Parathyroid adenoma (tissue), 2 donors: ENCODE results near the gene MGAT3.
"Not testable (repeated sequence)": the region's sequence is repeated elsewhere in the genome, so short reads cannot be mapped to it uniquely, and the experiment has no call there.

ENCODE experiments used
- H2AFZ ChIP-seq: fragments of 300-600 bp; sonication (generic); one replicate; pipeline ENCODE4 v1.7.0; 2017; ENCODE audit warnings: antibody characterized with exemption, mild to moderate bottlenecking
- H3K27ac ChIP-seq: fragments of 300-600 bp; sonication (generic); one replicate; pipeline ENCODE4 v1.7.0; 2017
- H3K27me3 ChIP-seq: fragments of 300-600 bp; sonication (generic); one replicate; pipeline ENCODE4 v1.7.0; 2017; ENCODE audit warnings: low read length; ENCODE audit not compliant: control insufficient read depth, insufficient read depth
- H3K36me3 ChIP-seq: fragments of 300-600 bp; sonication (generic); one replicate; pipeline ENCODE4 v1.7.0; 2017; ENCODE audit warnings: low read length; ENCODE audit not compliant: control insufficient read depth, insufficient read depth
- H3K4me1 ChIP-seq: fragments of 300-600 bp; sonication (generic); one replicate; pipeline ENCODE4 v1.7.0; 2017; ENCODE audit warnings: control low read depth
- H3K4me2 ChIP-seq: fragments of 300-600 bp; sonication (generic); one replicate; pipeline ENCODE4 v1.7.0; 2017; ENCODE audit warnings: low read length
- H3K4me3 ChIP-seq: fragments of 300-600 bp; sonication (generic); one replicate; pipeline ENCODE4 v1.7.0; 2017; ENCODE audit warnings: low read depth, low read length
- H3K79me2 ChIP-seq: fragments of 300-600 bp; sonication (generic); one replicate; pipeline ENCODE4 v1.7.0; 2017; ENCODE audit warnings: control low read depth
- H3K9ac ChIP-seq: fragments of 300-600 bp; sonication (generic); one replicate; pipeline ENCODE4 v1.7.0; 2017; ENCODE audit warnings: mild to moderate bottlenecking
- H3K9me3 ChIP-seq: fragments of 300-600 bp; sonication (generic); one replicate; pipeline ENCODE4 v1.7.0; 2017; ENCODE audit warnings: low read length; ENCODE audit not compliant: control insufficient read depth
- CTCF ChIP-seq: fragments of 300-600 bp; sonication (generic); IDR thresholded peaks from one replicate; pipeline ENCODE4 v1.7.0; 2017; ENCODE audit warnings: antibody characterized with exemption, mild to moderate bottlenecking
- donor health status: primary hyperparathyroidism.

The MGAT3 gene

GRCh38 chr22:39456522-39457197 lies at the start of gene MGAT3:
TSS of gene MGAT3 (plus strand) at chr22:39457012. CDS start at chr22:39487348, 30,336 bp downstream.
- Histone ChIP-seq H3K27me3 (peaks cover 4% of the 10 kb centered on the region), H3K4me1 (no peaks in the 10 kb centered on the region), H3K79me2 (no peaks in the 10 kb centered on the region), H3K4me2 (no peak within 1 kb of the TSS), H3K36me3 (no peaks in the 10 kb centered on the region), H2AFZ (no peak within 1 kb of the TSS), H3K9me3 (no peaks in the 10 kb centered on the region), H3K4me3 (no peak within 1 kb of the TSS), H3K9ac (no peak within 1 kb of the TSS), H3K27ac (no peak within 1 kb of the TSS)
- TF ChIP-seq CTCF, result no peak

- Histone ChIP-seq H3K27me3 (no peaks in the 10 kb centered on the region), H3K9ac (no peak overlapping the region), H2AFZ (no peak overlapping the region), H3K27ac (no peak overlapping the region), H3K4me1 (no peaks in the 10 kb centered on the region), H3K4me3 (no peak overlapping the region), H3K79me2 (no peaks in the 10 kb centered on the region), H3K4me2 (no peak overlapping the region), H3K36me3 (no peaks in the 10 kb centered on the region), H3K9me3 (no peaks in the 10 kb centered on the region)
- TF ChIP-seq CTCF, result no peak
These were observed 48.6 kb upstream of the MGAT3 start for GRCh38 chr22:39408173-39408572.

GRCh38 chr22:39408807-39409206 lies 48.0 kb upstream of the MGAT3 start:
- no peaks in the 10 kb centered on the region for H3K79me2 ChIP-seq
- no peak overlapping the region for H3K27ac ChIP-seq
- H3K4me3 ChIP-seq, result no peak overlapping the region
- no peak overlapping the region for H2AFZ ChIP-seq
- no peak overlapping the region for H3K4me2 ChIP-seq
- no peaks in the 10 kb centered on the region for H3K36me3 ChIP-seq
- H3K27me3 ChIP-seq, result no peaks in the 10 kb centered on the region
- TF ChIP-seq CTCF, result no peak
- no peaks in the 10 kb centered on the region for H3K9me3 ChIP-seq
- no peak overlapping the region for H3K9ac ChIP-seq
- H3K4me1 ChIP-seq, result no peaks in the 10 kb centered on the region

GRCh38 chr22:39409516-39410029 lies 47.2 kb upstream of the MGAT3 start:
- H3K79me2 ChIP-seq, result no peaks in the 10 kb centered on the region
- no peaks in the 10 kb centered on the region for H3K4me1 ChIP-seq
- no peak overlapping the region for H2AFZ ChIP-seq
- H3K9me3 ChIP-seq, result no peaks in the 10 kb centered on the region
- H3K27ac ChIP-seq, result no peak overlapping the region
- H3K4me3 ChIP-seq, result no peak overlapping the region
- no peak for TF ChIP-seq CTCF
- H3K9ac ChIP-seq, result no peak overlapping the region
- no peaks in the 10 kb centered on the region for H3K27me3 ChIP-seq
- H3K4me2 ChIP-seq, result no peak overlapping the region
- H3K36me3 ChIP-seq, result no peaks in the 10 kb centered on the region

GRCh38 chr22:39410264-39410663 lies 46.5 kb upstream of the MGAT3 start:
- no peak overlapping the region for H3K27ac ChIP-seq
- no peak overlapping the region for H3K4me3 ChIP-seq
- no peak for TF ChIP-seq CTCF
- no peak overlapping the region for H2AFZ ChIP-seq
- no peaks in the 10 kb centered on the region for H3K79me2 ChIP-seq
- no peaks in the 10 kb centered on the region for H3K9me3 ChIP-seq
- no peaks in the 10 kb centered on the region for H3K36me3 ChIP-seq
- no peak overlapping the region for H3K4me2 ChIP-seq
- H3K27me3 ChIP-seq, result no peaks in the 10 kb centered on the region
- H3K4me1 ChIP-seq, result no peaks in the 10 kb centered on the region
- H3K9ac ChIP-seq, result no peak overlapping the region

GRCh38 chr22:39411828-39412365 lies 44.9 kb upstream of the MGAT3 start:
- not testable (repeated sequence) for H3K4me1 ChIP-seq, H3K79me2 ChIP-seq, H3K9me3 ChIP-seq, H3K27ac ChIP-seq, H3K4me3 ChIP-seq, H3K36me3 ChIP-seq, H3K27me3 ChIP-seq, H2AFZ ChIP-seq, H3K4me2 ChIP-seq, H3K9ac ChIP-seq

- H3K9me3 ChIP-seq, H3K9ac ChIP-seq: not testable (repeated sequence)
These were observed 43.6 kb upstream of the MGAT3 start for GRCh38 chr22:39413204-39413603.

More at GRCh38 chr22:39413204-39413603, 43.6 kb upstream of the MGAT3 start:
- H3K4me2 ChIP-seq, H3K4me3 ChIP-seq, H3K79me2 ChIP-seq, H3K27ac ChIP-seq, H3K4me1 ChIP-seq, H2AFZ ChIP-seq, H3K27me3 ChIP-seq, H3K36me3 ChIP-seq: not testable (repeated sequence)
